ENCODE data around the gene TENM4.

- TF ChIP-seq CTCF (conservative IDR thresholded peaks at IDR 0.05; ENCODE audit: low read length) (no peak), EZH2phosphoT487 (IDR thresholded peaks at IDR 0.05; ENCODE audit: borderline replicate concordance, low read depth, low read length) (no peak)
Measured at GRCh38 chr11:79456501-79456900, 15.7 kb upstream of the TENM4 start.
